WTC11 (cell line): ENCODE data around the gene IRGM. TPM values are rescaled to one million over a fixed set of nuclear protein-coding genes. Genes with fewer than 3 reads are reported as not detected.

Source experiments
- ATAC-seq: fragments of 200-7000 bp; cut with Tn5 transposase; 2 replicates; pipeline ENCODE4 v1.10.0; 2021; ENCODE audit warnings: mild to moderate bottlenecking, moderate library complexity
- CTCF ChIA-PET: fragments of 300-600 bp; sonication (Branson Sonifier 250); formaldehyde crosslinking; loops from one replicate; lab custom pipeline; 2021; ENCODE audit warnings: antibody characterized with exemption; lab: Charles Lee
- POLR2A ChIA-PET: fragments of 350-600 bp; sonication (Branson Sonifier 250); formaldehyde crosslinking; loops from one replicate; lab custom pipeline; 2021; ENCODE audit warnings: antibody characterized with exemption; lab: Charles Lee
- DNase-seq: peaks from one replicate; pipeline ENCODE4 v3.0.0; 2021; ENCODE audit warnings: low spot score
- H3K27ac Mint-ChIP-seq: 2 replicates; pipeline ENCODE4 v1.8.0; 2021; ENCODE audit warnings: mixed read lengths
- H3K27me3 Mint-ChIP-seq: 2 replicates; pipeline ENCODE4 v1.8.0; 2021; ENCODE audit warnings: low read depth, mild to moderate bottlenecking, moderate library complexity, mixed read lengths
- H3K36me3 Mint-ChIP-seq: 2 replicates; pipeline ENCODE4 v1.8.0; 2021; ENCODE audit warnings: mixed read lengths
- H3K4me1 Mint-ChIP-seq: 2 replicates; pipeline ENCODE4 v1.8.0; 2022; ENCODE audit warnings: mixed read lengths
- H3K4me3 Mint-ChIP-seq: 2 replicates; pipeline ENCODE4 v1.8.0; 2021; ENCODE audit warnings: mild to moderate bottlenecking, moderate library complexity, mixed read lengths
- H3K9me3 Mint-ChIP-seq: 2 replicates; pipeline ENCODE4 v1.8.0; 2021; ENCODE audit warnings: mixed read lengths
- ETV6 ChIP-seq: sonication (generic); formaldehyde crosslinking; IDR thresholded peaks from 2 replicates; pipeline ENCODE4 v1.8.1; 2022; ENCODE audit warnings: mild to moderate bottlenecking, missing genetic modification reagents
- FOXK1 ChIP-seq: sonication (generic); formaldehyde crosslinking; IDR thresholded peaks from 2 replicates; pipeline ENCODE4 v1.8.0; 2022; ENCODE audit warnings: mild to moderate bottlenecking, moderate library complexity, missing genetic modification reagents
- GABPB1 ChIP-seq: sonication (generic); formaldehyde crosslinking; IDR thresholded peaks from 2 replicates; pipeline ENCODE4 v1.8.1; 2023; ENCODE audit warnings: mild to moderate bottlenecking, missing genetic modification reagents
- GRHL2 ChIP-seq: fragments of 250-450 bp; sonication (Bioruptor Pico); IDR thresholded peaks from 2 replicates; pipeline ENCODE4 v1.8.0; 2022; ENCODE audit warnings: mild to moderate bottlenecking, moderate library complexity; ENCODE audit not compliant: insufficient replicate concordance, severe bottlenecking
- GTF2I ChIP-seq: fragments of 250-450 bp; sonication (Bioruptor Pico); conservative IDR thresholded peaks from 2 replicates; pipeline ENCODE4 v1.4.0; 2021; ENCODE audit warnings: mild to moderate bottlenecking
- HMGA2 ChIP-seq: fragments of 250-450 bp; sonication (Bioruptor Pico); IDR thresholded peaks from 2 replicates; pipeline ENCODE4 v1.4.0; 2021; ENCODE audit warnings: mild to moderate bottlenecking, moderate library complexity
- NFYB ChIP-seq: sonication (generic); formaldehyde crosslinking; conservative IDR thresholded peaks from 2 replicates; pipeline ENCODE4 v1.8.0; 2022; ENCODE audit warnings: low read depth, missing genetic modification reagents
- NR3C1 ChIP-seq: sonication (generic); formaldehyde crosslinking; conservative IDR thresholded peaks from 2 replicates; pipeline ENCODE4 v1.8.1; 2023; ENCODE audit warnings: low read depth, mild to moderate bottlenecking, missing genetic modification reagents
- RELA ChIP-seq: sonication (generic); formaldehyde crosslinking; IDR thresholded peaks from 2 replicates; pipeline ENCODE4 v1.8.1; 2022; ENCODE audit warnings: missing genetic modification reagents, mild to moderate bottlenecking, borderline replicate concordance
- SMAD4 ChIP-seq: sonication (generic); formaldehyde crosslinking; IDR thresholded peaks from 2 replicates; pipeline ENCODE4 v1.8.0; 2022; ENCODE audit warnings: mild to moderate bottlenecking, missing genetic modification reagents
- TEAD1 ChIP-seq: sonication (generic); formaldehyde crosslinking; IDR thresholded peaks from 2 replicates; pipeline ENCODE4 v1.8.0; 2022; ENCODE audit warnings: mild to moderate bottlenecking, missing genetic modification reagents
- TP53 ChIP-seq: sonication (generic); formaldehyde crosslinking; IDR thresholded peaks from 2 replicates; pipeline ENCODE4 v1.8.1; 2023; ENCODE audit warnings: mild to moderate bottlenecking, missing genetic modification reagents
- ZNF121 ChIP-seq: sonication (generic); formaldehyde crosslinking; IDR thresholded peaks from 2 replicates; pipeline ENCODE4 v1.8.0; 2023; ENCODE audit warnings: missing genetic modification reagents
- ZNF138 ChIP-seq: sonication (generic); formaldehyde crosslinking; conservative IDR thresholded peaks from 2 replicates; pipeline ENCODE4 v1.8.1; 2022; ENCODE audit warnings: mild to moderate bottlenecking, moderate library complexity, missing genetic modification reagents
- total RNA-seq: library from RNA; stranded (reverse); gene quantifications from 3 replicates; pipeline ENCODE4 v1.2.3, GENCODE V29; 2021
- TF ChIP-seq, protein P1 (sequence below): sonication (generic); formaldehyde crosslinking; IDR thresholded peaks from 2 replicates; pipeline ENCODE4 v1.8.0; 2022; ENCODE audit warnings: mild to moderate bottlenecking, missing genetic modification reagents
- TF ChIP-seq, protein P2 (sequence below): fragments of 250-450 bp; sonication (Bioruptor Pico); IDR thresholded peaks from 2 replicates; pipeline ENCODE4 v1.8.0; 2021; ENCODE audit warnings: mild to moderate bottlenecking
- TF ChIP-seq, protein P3 (sequence below): sonication (generic); formaldehyde crosslinking; conservative IDR thresholded peaks from 2 replicates; pipeline ENCODE4 v1.8.1; 2023; ENCODE audit warnings: mild to moderate bottlenecking, low read depth, missing genetic modification reagents, moderate library complexity
- TF ChIP-seq, protein P4 (sequence below): sonication (generic); formaldehyde crosslinking; IDR thresholded peaks from 2 replicates; pipeline ENCODE4 v1.8.0; 2022; ENCODE audit warnings: mild to moderate bottlenecking, missing genetic modification reagents
- TF ChIP-seq, protein P5 (sequence below): sonication (generic); formaldehyde crosslinking; IDR thresholded peaks from 2 replicates; pipeline ENCODE4 v1.8.1; 2022; ENCODE audit warnings: mild to moderate bottlenecking, moderate library complexity, missing genetic modification reagents
- TF ChIP-seq, protein P6 (sequence below): fragments of 250-450 bp; sonication (Bioruptor Pico); IDR thresholded peaks from 2 replicates; pipeline ENCODE4 v1.9.0; 2021; ENCODE audit warnings: mild to moderate bottlenecking

IRGM gene
- total RNA-seq, 1 experiment from 2014 or later = 0.31 TPM

DNA sequence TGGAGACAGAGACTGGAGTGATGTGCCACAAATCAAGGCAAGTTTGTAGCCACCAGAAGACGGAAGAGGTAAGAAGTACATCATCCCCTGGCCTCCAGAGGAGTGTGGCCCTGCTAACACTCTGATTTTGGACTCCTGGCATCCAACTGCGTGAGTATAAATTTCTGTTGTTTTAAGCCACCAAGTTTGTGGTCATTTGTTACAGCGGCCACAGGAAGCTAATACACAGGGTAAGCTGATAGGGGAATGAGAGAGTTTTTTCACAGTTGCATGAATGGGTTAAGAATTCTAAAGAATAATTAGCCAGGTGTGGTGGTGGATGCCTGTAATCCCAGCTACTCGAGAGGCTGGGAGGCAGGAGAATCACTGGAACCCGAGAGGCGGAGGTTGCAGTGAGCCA lies 41.9 kb upstream of the IRGM start (continued):
- TF ChIP-seq, protein P1, sequence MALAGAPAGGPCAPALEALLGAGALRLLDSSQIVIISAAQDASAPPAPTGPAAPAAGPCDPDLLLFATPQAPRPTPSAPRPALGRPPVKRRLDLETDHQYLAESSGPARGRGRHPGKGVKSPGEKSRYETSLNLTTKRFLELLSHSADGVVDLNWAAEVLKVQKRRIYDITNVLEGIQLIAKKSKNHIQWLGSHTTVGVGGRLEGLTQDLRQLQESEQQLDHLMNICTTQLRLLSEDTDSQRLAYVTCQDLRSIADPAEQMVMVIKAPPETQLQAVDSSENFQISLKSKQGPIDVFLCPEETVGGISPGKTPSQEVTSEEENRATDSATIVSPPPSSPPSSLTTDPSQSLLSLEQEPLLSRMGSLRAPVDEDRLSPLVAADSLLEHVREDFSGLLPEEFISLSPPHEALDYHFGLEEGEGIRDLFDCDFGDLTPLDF (CRISPR knock-in tag) = no peak
- TF ChIP-seq GTF2I (CRISPR knock-in tag) (no peak), TEAD1 (CRISPR knock-in tag) (no peak)
- TF ChIP-seq, all 79 proteins: peak for 0

DNA sequence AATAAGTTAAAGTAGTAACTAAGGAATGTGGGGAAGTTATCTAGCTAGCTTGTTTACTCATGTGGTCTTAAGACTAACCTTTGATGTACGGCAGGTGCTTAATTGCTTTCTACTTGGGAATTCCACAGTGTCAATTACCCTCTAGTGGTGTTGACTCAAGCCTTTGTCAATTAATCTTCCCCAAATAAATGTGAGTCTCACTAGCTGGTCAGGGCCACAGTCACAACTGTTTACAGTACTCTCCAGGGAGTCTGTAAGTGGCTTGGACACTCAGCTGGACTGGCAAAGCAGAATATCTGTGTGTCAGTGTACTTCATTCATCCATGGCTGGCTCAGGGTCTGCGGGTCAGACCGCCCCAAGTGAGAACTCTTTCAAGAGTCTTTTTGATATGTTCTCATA lies 37.0 kb upstream of the IRGM start:
- POLR2A ChIA-PET = no interaction called here
- TF ChIP-seq, protein P2, sequence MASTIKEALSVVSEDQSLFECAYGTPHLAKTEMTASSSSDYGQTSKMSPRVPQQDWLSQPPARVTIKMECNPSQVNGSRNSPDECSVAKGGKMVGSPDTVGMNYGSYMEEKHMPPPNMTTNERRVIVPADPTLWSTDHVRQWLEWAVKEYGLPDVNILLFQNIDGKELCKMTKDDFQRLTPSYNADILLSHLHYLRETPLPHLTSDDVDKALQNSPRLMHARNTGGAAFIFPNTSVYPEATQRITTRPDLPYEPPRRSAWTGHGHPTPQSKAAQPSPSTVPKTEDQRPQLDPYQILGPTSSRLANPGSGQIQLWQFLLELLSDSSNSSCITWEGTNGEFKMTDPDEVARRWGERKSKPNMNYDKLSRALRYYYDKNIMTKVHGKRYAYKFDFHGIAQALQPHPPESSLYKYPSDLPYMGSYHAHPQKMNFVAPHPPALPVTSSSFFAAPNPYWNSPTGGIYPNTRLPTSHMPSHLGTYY = no peak
- TF ChIP-seq RELA (CRISPR knock-in tag) = no peak
- TF ChIP-seq TP53 (CRISPR knock-in tag) = no peak
- TF ChIP-seq NR3C1 (CRISPR knock-in tag) = no peak
- TF ChIP-seq, protein P3, sequence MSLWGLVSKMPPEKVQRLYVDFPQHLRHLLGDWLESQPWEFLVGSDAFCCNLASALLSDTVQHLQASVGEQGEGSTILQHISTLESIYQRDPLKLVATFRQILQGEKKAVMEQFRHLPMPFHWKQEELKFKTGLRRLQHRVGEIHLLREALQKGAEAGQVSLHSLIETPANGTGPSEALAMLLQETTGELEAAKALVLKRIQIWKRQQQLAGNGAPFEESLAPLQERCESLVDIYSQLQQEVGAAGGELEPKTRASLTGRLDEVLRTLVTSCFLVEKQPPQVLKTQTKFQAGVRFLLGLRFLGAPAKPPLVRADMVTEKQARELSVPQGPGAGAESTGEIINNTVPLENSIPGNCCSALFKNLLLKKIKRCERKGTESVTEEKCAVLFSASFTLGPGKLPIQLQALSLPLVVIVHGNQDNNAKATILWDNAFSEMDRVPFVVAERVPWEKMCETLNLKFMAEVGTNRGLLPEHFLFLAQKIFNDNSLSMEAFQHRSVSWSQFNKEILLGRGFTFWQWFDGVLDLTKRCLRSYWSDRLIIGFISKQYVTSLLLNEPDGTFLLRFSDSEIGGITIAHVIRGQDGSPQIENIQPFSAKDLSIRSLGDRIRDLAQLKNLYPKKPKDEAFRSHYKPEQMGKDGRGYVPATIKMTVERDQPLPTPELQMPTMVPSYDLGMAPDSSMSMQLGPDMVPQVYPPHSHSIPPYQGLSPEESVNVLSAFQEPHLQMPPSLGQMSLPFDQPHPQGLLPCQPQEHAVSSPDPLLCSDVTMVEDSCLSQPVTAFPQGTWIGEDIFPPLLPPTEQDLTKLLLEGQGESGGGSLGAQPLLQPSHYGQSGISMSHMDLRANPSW (CRISPR knock-in tag) = no peak
- TF ChIP-seq HMGA2 = no peak
- TF ChIP-seq, protein P4, sequence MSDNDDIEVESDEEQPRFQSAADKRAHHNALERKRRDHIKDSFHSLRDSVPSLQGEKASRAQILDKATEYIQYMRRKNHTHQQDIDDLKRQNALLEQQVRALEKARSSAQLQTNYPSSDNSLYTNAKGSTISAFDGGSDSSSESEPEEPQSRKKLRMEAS (CRISPR knock-in tag) = no peak
- TF ChIP-seq ZNF121 (CRISPR knock-in tag) = no peak
- no peak for TF ChIP-seq ETV6 (CRISPR knock-in tag)
- TF ChIP-seq SMAD4 (CRISPR knock-in tag) = no peak
- TF ChIP-seq GRHL2 (CRISPR knock-in tag) = no peak
- TF ChIP-seq, protein P5, sequence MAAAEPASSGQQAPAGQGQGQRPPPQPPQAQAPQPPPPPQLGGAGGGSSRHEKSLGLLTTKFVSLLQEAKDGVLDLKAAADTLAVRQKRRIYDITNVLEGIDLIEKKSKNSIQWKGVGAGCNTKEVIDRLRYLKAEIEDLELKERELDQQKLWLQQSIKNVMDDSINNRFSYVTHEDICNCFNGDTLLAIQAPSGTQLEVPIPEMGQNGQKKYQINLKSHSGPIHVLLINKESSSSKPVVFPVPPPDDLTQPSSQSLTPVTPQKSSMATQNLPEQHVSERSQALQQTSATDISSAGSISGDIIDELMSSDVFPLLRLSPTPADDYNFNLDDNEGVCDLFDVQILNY (CRISPR knock-in tag) = no peak
- TF ChIP-seq NFYB (CRISPR knock-in tag) = no peak
- TF ChIP-seq GTF2I (CRISPR knock-in tag) = no peak
- TF ChIP-seq GABPB1 (CRISPR knock-in tag) = no peak
- TF ChIP-seq, protein P6, sequence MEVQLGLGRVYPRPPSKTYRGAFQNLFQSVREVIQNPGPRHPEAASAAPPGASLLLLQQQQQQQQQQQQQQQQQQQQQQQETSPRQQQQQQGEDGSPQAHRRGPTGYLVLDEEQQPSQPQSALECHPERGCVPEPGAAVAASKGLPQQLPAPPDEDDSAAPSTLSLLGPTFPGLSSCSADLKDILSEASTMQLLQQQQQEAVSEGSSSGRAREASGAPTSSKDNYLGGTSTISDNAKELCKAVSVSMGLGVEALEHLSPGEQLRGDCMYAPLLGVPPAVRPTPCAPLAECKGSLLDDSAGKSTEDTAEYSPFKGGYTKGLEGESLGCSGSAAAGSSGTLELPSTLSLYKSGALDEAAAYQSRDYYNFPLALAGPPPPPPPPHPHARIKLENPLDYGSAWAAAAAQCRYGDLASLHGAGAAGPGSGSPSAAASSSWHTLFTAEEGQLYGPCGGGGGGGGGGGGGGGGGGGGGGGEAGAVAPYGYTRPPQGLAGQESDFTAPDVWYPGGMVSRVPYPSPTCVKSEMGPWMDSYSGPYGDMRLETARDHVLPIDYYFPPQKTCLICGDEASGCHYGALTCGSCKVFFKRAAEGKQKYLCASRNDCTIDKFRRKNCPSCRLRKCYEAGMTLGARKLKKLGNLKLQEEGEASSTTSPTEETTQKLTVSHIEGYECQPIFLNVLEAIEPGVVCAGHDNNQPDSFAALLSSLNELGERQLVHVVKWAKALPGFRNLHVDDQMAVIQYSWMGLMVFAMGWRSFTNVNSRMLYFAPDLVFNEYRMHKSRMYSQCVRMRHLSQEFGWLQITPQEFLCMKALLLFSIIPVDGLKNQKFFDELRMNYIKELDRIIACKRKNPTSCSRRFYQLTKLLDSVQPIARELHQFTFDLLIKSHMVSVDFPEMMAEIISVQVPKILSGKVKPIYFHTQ (CRISPR knock-in tag) = no peak
- no peak for TF ChIP-seq FOXK1 (CRISPR knock-in tag)
- no peak for TF ChIP-seq ZNF138 (CRISPR knock-in tag)
- TF ChIP-seq, all 79 proteins: peak for 0
- CTCF ChIA-PET = no interaction called here
- Mint-ChIP-seq H3K27ac (no peak overlapping the region), H3K9me3 (peaks cover 18% of the 10 kb centered on the region), H3K36me3 (peaks cover under 1% of the 10 kb centered on the region; the same call in 1 of the 2 replicates), H3K27me3 (peaks cover 43% of the 10 kb centered on the region), H3K4me1 (peaks cover 9% of the 10 kb centered on the region), H3K4me3 (no peak overlapping the region)
- no peak for ATAC-seq
- DNase-seq = no peak
